ENCODE results near the gene SLC24A3.

The SLC24A3 gene

DNA sequence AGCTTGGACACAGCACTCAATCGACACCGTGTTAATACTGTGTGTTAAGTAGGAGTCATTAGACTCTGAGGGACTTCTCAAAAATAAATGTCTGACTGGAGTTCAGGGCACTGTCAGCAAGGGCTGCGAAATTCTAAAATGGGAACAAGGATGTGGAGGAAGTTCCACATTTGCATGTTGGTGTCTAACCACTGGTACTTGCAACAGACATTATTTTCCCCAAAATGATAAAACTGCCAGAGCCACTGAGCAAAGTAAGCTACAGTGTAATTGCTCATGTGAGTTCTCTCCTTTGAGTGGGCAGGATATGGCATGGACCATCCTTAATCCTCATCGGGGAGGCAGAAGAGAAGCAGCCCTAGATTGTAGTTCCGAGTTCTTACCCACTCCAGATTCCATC lies 215.9 kb downstream of the SLC24A3 start:
- TF ChIP-seq ZNF70 (CRISPR knock-in tag; IDR thresholded peaks at IDR 0.05) (no peak), OSR1 (CRISPR knock-in tag; IDR thresholded peaks at IDR 0.05) (no peak), ZC3H10 (CRISPR knock-in tag; IDR thresholded peaks at IDR 0.05) (no peak)
- TF ChIP-seq, protein P1, sequence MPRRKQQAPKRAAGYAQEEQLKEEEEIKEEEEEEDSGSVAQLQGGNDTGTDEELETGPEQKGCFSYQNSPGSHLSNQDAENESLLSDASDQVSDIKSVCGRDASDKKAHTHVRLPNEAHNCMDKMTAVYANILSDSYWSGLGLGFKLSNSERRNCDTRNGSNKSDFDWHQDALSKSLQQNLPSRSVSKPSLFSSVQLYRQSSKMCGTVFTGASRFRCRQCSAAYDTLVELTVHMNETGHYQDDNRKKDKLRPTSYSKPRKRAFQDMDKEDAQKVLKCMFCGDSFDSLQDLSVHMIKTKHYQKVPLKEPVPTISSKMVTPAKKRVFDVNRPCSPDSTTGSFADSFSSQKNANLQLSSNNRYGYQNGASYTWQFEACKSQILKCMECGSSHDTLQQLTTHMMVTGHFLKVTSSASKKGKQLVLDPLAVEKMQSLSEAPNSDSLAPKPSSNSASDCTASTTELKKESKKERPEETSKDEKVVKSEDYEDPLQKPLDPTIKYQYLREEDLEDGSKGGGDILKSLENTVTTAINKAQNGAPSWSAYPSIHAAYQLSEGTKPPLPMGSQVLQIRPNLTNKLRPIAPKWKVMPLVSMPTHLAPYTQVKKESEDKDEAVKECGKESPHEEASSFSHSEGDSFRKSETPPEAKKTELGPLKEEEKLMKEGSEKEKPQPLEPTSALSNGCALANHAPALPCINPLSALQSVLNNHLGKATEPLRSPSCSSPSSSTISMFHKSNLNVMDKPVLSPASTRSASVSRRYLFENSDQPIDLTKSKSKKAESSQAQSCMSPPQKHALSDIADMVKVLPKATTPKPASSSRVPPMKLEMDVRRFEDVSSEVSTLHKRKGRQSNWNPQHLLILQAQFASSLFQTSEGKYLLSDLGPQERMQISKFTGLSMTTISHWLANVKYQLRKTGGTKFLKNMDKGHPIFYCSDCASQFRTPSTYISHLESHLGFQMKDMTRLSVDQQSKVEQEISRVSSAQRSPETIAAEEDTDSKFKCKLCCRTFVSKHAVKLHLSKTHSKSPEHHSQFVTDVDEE (CRISPR knock-in tag; IDR thresholded peaks at IDR 0.05) = no peak
- TF ChIP-seq, protein P2, sequence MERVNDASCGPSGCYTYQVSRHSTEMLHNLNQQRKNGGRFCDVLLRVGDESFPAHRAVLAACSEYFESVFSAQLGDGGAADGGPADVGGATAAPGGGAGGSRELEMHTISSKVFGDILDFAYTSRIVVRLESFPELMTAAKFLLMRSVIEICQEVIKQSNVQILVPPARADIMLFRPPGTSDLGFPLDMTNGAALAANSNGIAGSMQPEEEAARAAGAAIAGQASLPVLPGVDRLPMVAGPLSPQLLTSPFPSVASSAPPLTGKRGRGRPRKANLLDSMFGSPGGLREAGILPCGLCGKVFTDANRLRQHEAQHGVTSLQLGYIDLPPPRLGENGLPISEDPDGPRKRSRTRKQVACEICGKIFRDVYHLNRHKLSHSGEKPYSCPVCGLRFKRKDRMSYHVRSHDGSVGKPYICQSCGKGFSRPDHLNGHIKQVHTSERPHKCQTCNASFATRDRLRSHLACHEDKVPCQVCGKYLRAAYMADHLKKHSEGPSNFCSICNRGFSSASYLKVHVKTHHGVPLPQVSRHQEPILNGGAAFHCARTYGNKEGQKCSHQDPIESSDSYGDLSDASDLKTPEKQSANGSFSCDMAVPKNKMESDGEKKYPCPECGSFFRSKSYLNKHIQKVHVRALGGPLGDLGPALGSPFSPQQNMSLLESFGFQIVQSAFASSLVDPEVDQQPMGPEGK (CRISPR knock-in tag; IDR thresholded peaks at IDR 0.05; ENCODE audit: borderline replicate concordance) = no peak
- ATAC-seq = no peak

DNA sequence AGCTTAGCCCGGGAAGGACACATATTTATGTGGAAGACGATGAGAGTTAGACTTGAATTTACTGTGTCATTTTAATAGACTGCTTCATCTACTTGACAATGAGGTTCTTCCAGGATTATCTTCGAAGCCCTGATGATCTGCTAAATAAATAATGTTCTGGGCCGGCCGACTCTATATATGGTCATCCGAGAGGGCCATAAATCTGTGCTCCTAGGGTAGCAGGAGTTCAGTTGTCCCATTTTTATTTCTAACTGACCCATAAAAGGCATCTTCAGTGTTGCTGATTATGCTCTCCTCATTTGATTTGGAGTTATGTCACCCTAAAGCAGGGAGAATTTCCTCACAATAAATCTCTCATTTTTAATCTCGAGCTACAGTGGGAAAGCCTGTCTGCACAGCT lies 217.1 kb downstream of the SLC24A3 start:
- TF ChIP-seq BACH2 (CRISPR knock-in tag; IDR thresholded peaks at IDR 0.05; ENCODE audit: borderline replicate concordance) = no peak
- TF ChIP-seq, protein P3, sequence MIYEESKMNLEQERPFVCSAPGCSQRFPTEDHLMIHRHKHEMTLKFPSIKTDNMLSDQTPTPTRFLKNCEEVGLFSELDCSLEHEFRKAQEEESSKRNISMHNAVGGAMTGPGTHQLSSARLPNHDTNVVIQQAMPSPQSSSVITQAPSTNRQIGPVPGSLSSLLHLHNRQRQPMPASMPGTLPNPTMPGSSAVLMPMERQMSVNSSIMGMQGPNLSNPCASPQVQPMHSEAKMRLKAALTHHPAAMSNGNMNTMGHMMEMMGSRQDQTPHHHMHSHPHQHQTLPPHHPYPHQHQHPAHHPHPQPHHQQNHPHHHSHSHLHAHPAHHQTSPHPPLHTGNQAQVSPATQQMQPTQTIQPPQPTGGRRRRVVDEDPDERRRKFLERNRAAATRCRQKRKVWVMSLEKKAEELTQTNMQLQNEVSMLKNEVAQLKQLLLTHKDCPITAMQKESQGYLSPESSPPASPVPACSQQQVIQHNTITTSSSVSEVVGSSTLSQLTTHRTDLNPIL (CRISPR knock-in tag; IDR thresholded peaks at IDR 0.05; ENCODE audit: low read depth) = no peak
- TF ChIP-seq ZC3H10 (CRISPR knock-in tag; IDR thresholded peaks at IDR 0.05) = no peak
- no peak for TF ChIP-seq ARNTL (CRISPR knock-in tag; IDR thresholded peaks at IDR 0.05; ENCODE audit: borderline replicate concordance, low read depth)
- TF ChIP-seq, protein P4, sequence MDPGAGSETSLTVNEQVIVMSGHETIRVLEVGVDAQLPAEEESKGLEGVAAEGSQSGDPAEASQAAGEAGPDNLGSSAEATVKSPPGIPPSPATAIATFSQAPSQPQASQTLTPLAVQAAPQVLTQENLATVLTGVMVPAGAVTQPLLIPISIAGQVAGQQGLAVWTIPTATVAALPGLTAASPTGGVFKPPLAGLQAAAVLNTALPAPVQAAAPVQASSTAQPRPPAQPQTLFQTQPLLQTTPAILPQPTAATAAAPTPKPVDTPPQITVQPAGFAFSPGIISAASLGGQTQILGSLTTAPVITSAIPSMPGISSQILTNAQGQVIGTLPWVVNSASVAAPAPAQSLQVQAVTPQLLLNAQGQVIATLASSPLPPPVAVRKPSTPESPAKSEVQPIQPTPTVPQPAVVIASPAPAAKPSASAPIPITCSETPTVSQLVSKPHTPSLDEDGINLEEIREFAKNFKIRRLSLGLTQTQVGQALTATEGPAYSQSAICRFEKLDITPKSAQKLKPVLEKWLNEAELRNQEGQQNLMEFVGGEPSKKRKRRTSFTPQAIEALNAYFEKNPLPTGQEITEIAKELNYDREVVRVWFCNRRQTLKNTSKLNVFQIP (CRISPR knock-in tag; IDR thresholded peaks at IDR 0.05; ENCODE audit: borderline replicate concordance, low read depth) = no peak
- TF ChIP-seq, protein P1 (CRISPR knock-in tag; IDR thresholded peaks at IDR 0.05) = no peak
- TF ChIP-seq, protein P5, sequence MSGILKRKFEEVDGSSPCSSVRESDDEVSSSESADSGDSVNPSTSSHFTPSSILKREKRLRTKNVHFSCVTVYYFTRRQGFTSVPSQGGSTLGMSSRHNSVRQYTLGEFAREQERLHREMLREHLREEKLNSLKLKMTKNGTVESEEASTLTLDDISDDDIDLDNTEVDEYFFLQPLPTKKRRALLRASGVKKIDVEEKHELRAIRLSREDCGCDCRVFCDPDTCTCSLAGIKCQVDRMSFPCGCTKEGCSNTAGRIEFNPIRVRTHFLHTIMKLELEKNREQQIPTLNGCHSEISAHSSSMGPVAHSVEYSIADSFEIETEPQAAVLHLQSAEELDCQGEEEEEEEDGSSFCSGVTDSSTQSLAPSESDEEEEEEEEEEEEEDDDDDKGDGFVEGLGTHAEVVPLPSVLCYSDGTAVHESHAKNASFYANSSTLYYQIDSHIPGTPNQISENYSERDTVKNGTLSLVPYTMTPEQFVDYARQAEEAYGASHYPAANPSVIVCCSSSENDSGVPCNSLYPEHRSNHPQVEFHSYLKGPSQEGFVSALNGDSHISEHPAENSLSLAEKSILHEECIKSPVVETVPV (CRISPR knock-in tag; IDR thresholded peaks at IDR 0.05) = no peak
- no peak for TF ChIP-seq ZFP30 (CRISPR knock-in tag; IDR thresholded peaks at IDR 0.05)
- TF ChIP-seq ZFP3 (CRISPR knock-in tag; IDR thresholded peaks at IDR 0.05) = no peak
- TF ChIP-seq ISL1 (CRISPR knock-in tag; IDR thresholded peaks at IDR 0.05) = no peak
- TF ChIP-seq, protein P2 (CRISPR knock-in tag; IDR thresholded peaks at IDR 0.05; ENCODE audit: borderline replicate concordance) = no peak
- TF ChIP-seq CSDC2 (CRISPR knock-in tag; IDR thresholded peaks at IDR 0.05) = no peak
- no peak for TF ChIP-seq ZNF565 (CRISPR knock-in tag; conservative IDR thresholded peaks at IDR 0.05; ENCODE audit: low read depth)
- TF ChIP-seq GLIS3 (CRISPR knock-in tag; IDR thresholded peaks at IDR 0.05) = no peak
- no peak for TF ChIP-seq ZNF8 (CRISPR knock-in tag; IDR thresholded peaks at IDR 0.05)
- TF ChIP-seq ESRRG (CRISPR knock-in tag; IDR thresholded peaks at IDR 0.05) = no peak
- no peak for TF ChIP-seq TOX (CRISPR knock-in tag; IDR thresholded peaks at IDR 0.05; ENCODE audit: borderline replicate concordance)
- no peak for TF ChIP-seq TCF4 (CRISPR knock-in tag; IDR thresholded peaks at IDR 0.05; ENCODE audit: borderline replicate concordance)
- no peak for TF ChIP-seq OSR1 (CRISPR knock-in tag; IDR thresholded peaks at IDR 0.05)

More for the DNA sequence above, 217.1 kb downstream of the SLC24A3 start:
- no peak for ATAC-seq
